ENCODE data around the gene ZIC4.

The ZIC4 gene

DNA sequence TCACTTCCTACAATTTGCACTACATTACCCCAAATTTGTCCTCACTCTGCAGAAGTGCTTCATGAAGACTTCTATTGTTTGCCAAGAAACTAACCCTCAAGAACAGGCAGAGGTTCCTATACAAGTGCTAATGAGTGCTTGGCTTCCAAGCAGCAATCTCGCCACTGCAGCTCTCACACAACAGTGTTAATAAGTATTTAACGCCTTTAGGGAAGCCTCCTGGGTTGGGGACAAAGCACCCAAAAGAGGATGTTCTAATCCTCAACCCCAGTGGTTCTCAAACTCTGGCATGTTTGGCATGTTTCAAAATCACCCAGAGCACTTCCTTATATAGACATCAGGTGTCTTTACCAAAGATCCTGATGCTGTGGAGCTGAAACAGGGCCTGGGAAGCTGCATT is 64.6 kb downstream of the ZIC4 start:
- FAIRE-seq, result no peak

DNA sequence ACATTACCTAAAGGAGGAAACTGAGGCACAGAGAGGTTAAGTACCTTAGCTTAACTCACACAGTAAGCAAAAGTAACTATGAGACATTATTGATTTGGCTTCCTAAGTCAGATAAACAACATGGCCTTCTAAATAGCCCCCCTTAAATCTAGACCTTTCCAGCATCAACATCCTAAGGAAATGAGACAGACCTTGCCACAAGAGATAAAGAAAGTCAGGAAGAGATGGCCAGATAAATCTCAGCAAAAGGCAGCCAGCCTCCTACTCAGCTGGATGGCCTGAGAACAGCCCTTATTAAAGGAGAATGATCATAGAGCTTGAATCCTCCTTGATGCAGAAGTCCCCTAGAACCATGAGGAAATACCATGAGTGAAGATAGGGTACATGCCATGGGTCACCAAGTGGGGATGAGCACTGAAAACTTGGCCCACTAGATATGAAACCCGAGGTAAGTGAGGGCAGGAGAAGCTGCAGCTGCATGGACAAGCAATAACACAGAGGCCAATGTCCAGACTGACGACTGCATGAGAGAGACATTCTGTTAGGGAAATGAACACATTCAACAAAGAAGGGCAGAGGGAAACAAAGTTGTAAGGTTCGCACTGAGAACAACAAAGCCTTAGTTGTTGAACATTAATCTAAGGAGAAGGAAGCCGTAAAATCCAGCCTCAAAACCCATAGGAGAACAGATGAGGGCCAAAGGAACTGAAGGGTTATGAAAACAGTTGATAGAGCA is 69.6 kb downstream of the ZIC4 start:
- no peak for FAIRE-seq

All from TTC549 (cell line).